ENCODE results near the gene CKB. TPM values are rescaled to one million over a fixed set of nuclear protein-coding genes. Genes with fewer than 3 reads are reported as not detected.

CKB gene
- total RNA-seq, 6 donors from 2014 or later, result 168 to 303 (median 231) TPM

DNA sequence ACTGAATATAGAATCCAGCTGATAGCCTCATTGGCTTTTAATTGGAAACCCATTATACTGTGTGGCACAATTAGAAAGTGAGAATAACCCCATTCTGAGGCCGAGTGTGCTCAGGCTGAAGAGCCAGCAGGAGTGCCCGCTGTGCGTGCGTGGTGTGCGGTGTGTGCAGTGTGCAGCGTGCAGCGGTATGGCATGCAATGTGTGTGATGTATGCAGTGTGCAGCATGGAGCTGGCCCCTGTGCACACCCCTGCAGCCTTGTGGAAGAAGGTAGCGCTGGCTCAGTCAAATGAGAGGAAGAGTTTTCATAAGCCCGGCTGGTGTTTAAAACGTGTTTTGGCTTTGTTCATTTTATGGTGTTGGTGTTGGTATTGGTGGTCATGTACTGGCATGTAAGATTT, 22.9 kb downstream of the CKB start:
- DNase-seq, result no peak
- ATAC-seq (ENCODE audit: low FRiP score in 2 of 2), result peak; percentile 38 to 74
- no peaks in the 10 kb centered on the region for H3K9me3 ChIP-seq
- TF ChIP-seq, protein P1, sequence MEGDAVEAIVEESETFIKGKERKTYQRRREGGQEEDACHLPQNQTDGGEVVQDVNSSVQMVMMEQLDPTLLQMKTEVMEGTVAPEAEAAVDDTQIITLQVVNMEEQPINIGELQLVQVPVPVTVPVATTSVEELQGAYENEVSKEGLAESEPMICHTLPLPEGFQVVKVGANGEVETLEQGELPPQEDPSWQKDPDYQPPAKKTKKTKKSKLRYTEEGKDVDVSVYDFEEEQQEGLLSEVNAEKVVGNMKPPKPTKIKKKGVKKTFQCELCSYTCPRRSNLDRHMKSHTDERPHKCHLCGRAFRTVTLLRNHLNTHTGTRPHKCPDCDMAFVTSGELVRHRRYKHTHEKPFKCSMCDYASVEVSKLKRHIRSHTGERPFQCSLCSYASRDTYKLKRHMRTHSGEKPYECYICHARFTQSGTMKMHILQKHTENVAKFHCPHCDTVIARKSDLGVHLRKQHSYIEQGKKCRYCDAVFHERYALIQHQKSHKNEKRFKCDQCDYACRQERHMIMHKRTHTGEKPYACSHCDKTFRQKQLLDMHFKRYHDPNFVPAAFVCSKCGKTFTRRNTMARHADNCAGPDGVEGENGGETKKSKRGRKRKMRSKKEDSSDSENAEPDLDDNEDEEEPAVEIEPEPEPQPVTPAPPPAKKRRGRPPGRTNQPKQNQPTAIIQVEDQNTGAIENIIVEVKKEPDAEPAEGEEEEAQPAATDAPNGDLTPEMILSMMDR (IDR thresholded peaks at IDR 0.05), result no peak
- TF ChIP-seq EP300 (IDR thresholded peaks at IDR 0.05) (no peak), POLR2AphosphoS5 (IDR thresholded peaks at IDR 0.05) (no peak), POLR2A (IDR thresholded peaks at IDR 0.05) (no peak)
- 78 to 79% methylated on average over 10 of the region's 10 CpGs for WGBS, 2 donors
- no peak overlapping the region for H3K27ac ChIP-seq
- peaks cover 2 to 10% (median 6%) of the 10 kb centered on the region in 4 donors for H3K4me1 ChIP-seq
- H3K27me3 ChIP-seq, result no peaks in the 10 kb centered on the region
- peaks cover 24 to 86% (median 60%) of the 10 kb centered on the region in 4 donors for H3K36me3 ChIP-seq
- H3K4me3 ChIP-seq, result no peak overlapping the region

DNA sequence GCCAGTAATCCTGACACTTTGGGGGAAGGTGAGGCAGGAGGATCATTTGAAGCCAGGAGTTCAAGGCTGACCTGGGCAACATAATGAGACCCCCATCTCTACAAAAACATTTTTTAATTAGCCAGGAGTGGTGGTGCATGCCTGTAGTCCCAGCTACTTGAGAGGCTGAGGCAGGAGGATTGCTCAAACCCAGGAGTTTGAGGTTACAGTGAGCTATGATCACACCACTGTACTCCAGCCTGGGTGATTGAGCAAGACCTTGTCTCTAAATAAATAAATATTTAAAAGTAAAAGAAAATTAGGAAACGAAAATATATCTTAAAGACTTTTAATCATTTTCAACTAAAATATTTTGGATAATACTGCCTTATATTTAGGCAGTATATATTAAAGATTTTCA, 25.9 kb downstream of the CKB start:
- ATAC-seq (ENCODE audit: low FRiP score in 2 of 2), result no peak
- Histone ChIP-seq H3K36me3 (peaks cover 12 to 86% (median 45%) of the 10 kb centered on the region in 4 donors), H3K27ac (no peak overlapping the region), H3K27me3 (no peaks in the 10 kb centered on the region), H3K4me3 (no peak overlapping the region), H3K4me1 (peaks cover 2 to 10% (median 6%) of the 10 kb centered on the region in 4 donors), H3K9me3 (no peaks in the 10 kb centered on the region)
- DNase-seq, result no peak
- TF ChIP-seq POLR2A (IDR thresholded peaks at IDR 0.05) (no peak), EP300 (IDR thresholded peaks at IDR 0.05) (no peak), POLR2AphosphoS5 (IDR thresholded peaks at IDR 0.05) (no peak)
- TF ChIP-seq, protein P1 (IDR thresholded peaks at IDR 0.05), result no peak
- 0 to 28% methylated on average over 1 of the region's 1 CpG for WGBS, 2 donors

DNA sequence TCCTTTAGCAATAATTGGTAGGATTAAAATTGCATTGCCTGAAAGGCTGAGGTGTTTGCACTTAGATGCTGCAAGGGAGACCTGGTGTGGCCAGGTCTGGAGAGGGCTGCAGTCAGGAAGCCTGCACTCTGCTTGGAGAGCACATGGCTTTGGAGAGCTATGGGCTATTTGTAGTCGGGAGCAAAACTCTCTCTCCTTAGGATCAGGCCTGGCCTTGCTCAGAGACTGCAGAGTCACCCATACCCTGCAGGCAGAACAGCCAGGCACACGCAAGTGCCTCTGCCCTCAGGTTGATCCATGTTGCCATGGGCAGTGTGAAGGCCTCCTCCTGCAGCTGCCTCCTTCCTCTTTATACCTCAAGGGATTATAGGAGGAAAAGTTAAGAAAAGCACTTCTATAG, 26.8 kb downstream of the CKB start:
- Histone ChIP-seq H3K4me3 (no peak overlapping the region), H3K4me1 (peaks cover 2 to 10% (median 6%) of the 10 kb centered on the region in 4 donors), H3K27me3 (no peaks in the 10 kb centered on the region), H3K9me3 (no peaks in the 10 kb centered on the region), H3K27ac (no peak overlapping the region), H3K36me3 (peaks cover 12 to 86% (median 44%) of the 10 kb centered on the region in 4 donors)
- ATAC-seq (ENCODE audit: low FRiP score in 2 of 2) (no peak), DNase-seq (peak in 1 of 2 donors; percentile 44)
- TF ChIP-seq POLR2A (IDR thresholded peaks at IDR 0.05), result no peak
- TF ChIP-seq, protein P1 (IDR thresholded peaks at IDR 0.05), result no peak
- TF ChIP-seq EP300 (IDR thresholded peaks at IDR 0.05), result no peak
- no peak for TF ChIP-seq POLR2AphosphoS5 (IDR thresholded peaks at IDR 0.05)
- 64 to 100% methylated on average over 1 to 2 of the region's 2 CpGs for WGBS, 2 donors

DNA sequence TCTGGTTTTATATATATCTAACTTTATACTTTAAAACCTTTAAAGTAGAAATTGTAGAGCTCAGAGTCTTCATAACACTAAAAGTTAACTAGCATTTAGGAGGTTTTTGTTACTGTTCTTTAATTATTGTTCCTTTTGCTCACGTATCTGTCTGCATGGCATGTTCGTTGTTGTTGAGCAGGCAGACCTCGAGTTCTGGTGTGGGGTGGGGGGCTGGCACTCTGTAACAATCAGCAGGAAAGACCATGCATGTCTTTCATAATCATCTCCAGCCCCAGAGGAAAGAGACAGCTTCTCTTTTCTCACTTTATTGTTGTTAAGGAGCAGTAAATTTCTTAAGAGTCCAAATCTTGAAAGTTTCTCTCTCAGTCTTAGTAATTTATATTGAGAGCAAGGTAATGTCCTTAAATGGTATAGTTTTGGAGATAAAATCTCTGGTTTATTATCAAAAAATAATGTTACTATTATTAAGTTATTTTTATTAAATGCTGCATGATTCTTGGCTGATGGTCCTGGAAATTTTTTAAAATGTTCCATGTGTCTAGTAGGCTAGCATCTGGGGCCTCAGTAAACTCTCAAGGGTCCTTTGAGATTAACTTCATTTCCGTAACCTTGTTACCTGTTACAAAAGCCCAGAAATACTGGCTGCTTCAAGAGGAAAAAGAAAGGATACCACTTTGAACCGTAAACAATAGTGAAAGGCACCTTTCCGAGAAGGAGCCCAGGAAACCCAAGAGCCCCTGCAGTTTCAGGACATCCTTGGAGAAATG, 30.3 kb downstream of the CKB start:
- no peaks in the 10 kb centered on the region for H3K9me3 ChIP-seq
- H3K4me3 ChIP-seq, result no peak overlapping the region
- TF ChIP-seq, protein P1 (IDR thresholded peaks at IDR 0.05), result no peak
- TF ChIP-seq EP300 (IDR thresholded peaks at IDR 0.05) (peak in 1 of 4 donors; percentile 48), POLR2A (IDR thresholded peaks at IDR 0.05) (no peak)
- WGBS, 2 donors, result 52 to 62% methylated on average over 6 of the region's 6 CpGs
- DNase-seq (no peak), ATAC-seq (ENCODE audit: low FRiP score in 2 of 2) (peak in 1 of 2 donors; percentile 5)
- H3K4me1 ChIP-seq, result peaks cover 0 to 2% (median 0%) of the 10 kb centered on the region in 4 donors
- H3K36me3 ChIP-seq, result peaks cover 12 to 96% (median 53%) of the 10 kb centered on the region in 4 donors
- H3K27ac ChIP-seq, result peak overlapping the region in 3 of 4 donors; percentile 53 to 77 (median 71)
- H3K27me3 ChIP-seq, result no peaks in the 10 kb centered on the region
